NT2/D1 (cell line): ENCODE data around the gene ALDH2.
"Not testable (repeated sequence)": the region's sequence is repeated elsewhere in the genome, so short reads cannot be mapped to it uniquely, and the experiment has no call there.

Experiments used
- DNase-seq: peaks from one replicate; pipeline ENCODE4 v3.0.0-alpha.2; 2011; ENCODE audit warnings: low read depth, low spot score
- H3K27me3 ChIP-seq: 2 replicates; pipeline ENCODE4 v1.6.0; 2011; ENCODE audit warnings: mild to moderate bottlenecking; ENCODE audit not compliant: insufficient read length, insufficient read depth
- H3K36me3 ChIP-seq: 2 replicates; pipeline ENCODE4 v1.6.1; 2011; ENCODE audit warnings: mild to moderate bottlenecking, low read length, mixed read lengths; ENCODE audit not compliant: insufficient read depth, insufficient read length
- H3K4me1 ChIP-seq: 2 replicates; pipeline ENCODE4 v1.5.1; 2011; ENCODE audit not compliant: insufficient read depth, insufficient read length
- H3K4me3 ChIP-seq: 2 replicates; pipeline ENCODE4 v1.5.1; 2011; ENCODE audit warnings: low read depth; ENCODE audit not compliant: insufficient read length
- H3K9ac ChIP-seq: 2 replicates; pipeline ENCODE4 v1.6.0; 2011; ENCODE audit warnings: low read depth; ENCODE audit not compliant: insufficient read length
- H3K9me3 ChIP-seq: 2 replicates; pipeline ENCODE4 v1.5.1; 2011; ENCODE audit warnings: mild to moderate bottlenecking, low read length; ENCODE audit not compliant: insufficient read depth
- SUZ12 ChIP-seq: IDR thresholded peaks from 2 replicates; pipeline ENCODE4 v1.6.1; 2011; ENCODE audit not compliant: insufficient read length, insufficient read depth; ENCODE audit errors: extremely low read depth
- YY1 ChIP-seq: IDR thresholded peaks from 2 replicates; pipeline ENCODE4 v1.6.1; 2011; ENCODE audit not compliant: insufficient read length, insufficient read depth
- ZNF274 ChIP-seq: IDR thresholded peaks from 2 replicates; pipeline ENCODE4 v1.6.1; 2011; ENCODE audit warnings: mild to moderate bottlenecking, low read depth, low read length

ALDH2 gene

GRCh38 chr12:111733340-111733915, 33.3 kb upstream of the ALDH2 start:
- DNase-seq = no peak
- TF ChIP-seq YY1 (no peak), ZNF274 (no peak), SUZ12 (no peak)
- H3K9me3 ChIP-seq = no peaks in the 10 kb centered on the region
- no peaks in the 10 kb centered on the region for H3K4me1 ChIP-seq
- peaks cover 62% of the 10 kb centered on the region for H3K36me3 ChIP-seq
- H3K9ac ChIP-seq = no peak overlapping the region
- H3K4me3 ChIP-seq = no peak overlapping the region
- H3K27me3 ChIP-seq = no peaks in the 10 kb centered on the region

- H3K4me3 ChIP-seq, H3K9ac ChIP-seq: not testable (repeated sequence)
Measured at GRCh38 chr12:111739524-111739923, 27.2 kb upstream of the ALDH2 start.

GRCh38 chr12:111741235-111741812, 25.4 kb upstream of the ALDH2 start:
- Histone ChIP-seq H3K4me1 (no peaks in the 10 kb centered on the region), H3K27me3 (no peaks in the 10 kb centered on the region), H3K9ac (no peak overlapping the region), H3K4me3 (no peak overlapping the region), H3K9me3 (no peaks in the 10 kb centered on the region), H3K36me3 (peaks cover 40% of the 10 kb centered on the region)
- DNase-seq = no peak
- no peak for TF ChIP-seq SUZ12
- TF ChIP-seq ZNF274 = no peak

More at GRCh38 chr12:111739524-111739923, 27.2 kb upstream of the ALDH2 start:
- DNase-seq, H3K4me1 ChIP-seq, H3K9me3 ChIP-seq, H3K27me3 ChIP-seq: not testable (repeated sequence)
- peaks cover 28% of the 10 kb centered on the region for H3K36me3 ChIP-seq

- H3K9ac ChIP-seq = no peak overlapping the region
- no peaks in the 10 kb centered on the region for H3K27me3 ChIP-seq
- peaks cover 49% of the 10 kb centered on the region for H3K36me3 ChIP-seq
- no peaks in the 10 kb centered on the region for H3K9me3 ChIP-seq
- no peak for DNase-seq
- TF ChIP-seq ZNF274 = no peak
- TF ChIP-seq SUZ12 = no peak
- no peak for TF ChIP-seq YY1
- H3K4me3 ChIP-seq = no peak overlapping the region
- H3K4me1 ChIP-seq = no peaks in the 10 kb centered on the region
Measured at GRCh38 chr12:111745211-111745610, 21.5 kb upstream of the ALDH2 start.

- no peaks in the 10 kb centered on the region for H3K27me3 ChIP-seq
- TF ChIP-seq SUZ12 (no peak), ZNF274 (no peak), YY1 (no peak)
- no peaks in the 10 kb centered on the region for H3K9me3 ChIP-seq
- H3K4me1 ChIP-seq = no peaks in the 10 kb centered on the region
- H3K9ac ChIP-seq = no peak overlapping the region
- H3K4me3 ChIP-seq = no peak overlapping the region
- peaks cover 57% of the 10 kb centered on the region for H3K36me3 ChIP-seq
- no peak for DNase-seq
Measured at GRCh38 chr12:111747333-111747732, 19.4 kb upstream of the ALDH2 start.

GRCh38 chr12:111748151-111748672, 18.5 kb upstream of the ALDH2 start:
- H3K9ac ChIP-seq = no peak overlapping the region
- no peaks in the 10 kb centered on the region for H3K9me3 ChIP-seq
- no peaks in the 10 kb centered on the region for H3K4me1 ChIP-seq
- peaks cover 58% of the 10 kb centered on the region for H3K36me3 ChIP-seq
- no peaks in the 10 kb centered on the region for H3K27me3 ChIP-seq
- no peak overlapping the region for H3K4me3 ChIP-seq
- TF ChIP-seq YY1 (no peak), ZNF274 (no peak), SUZ12 (no peak)
- no peak for DNase-seq

- Histone ChIP-seq H3K4me3 (no peak overlapping the region), H3K4me1 (peaks cover 4% of the 10 kb centered on the region), H3K36me3 (peaks cover 65% of the 10 kb centered on the region), H3K9me3 (no peaks in the 10 kb centered on the region), H3K9ac (no peak overlapping the region), H3K27me3 (no peaks in the 10 kb centered on the region)
- TF ChIP-seq YY1 (no peak), SUZ12 (no peak), ZNF274 (no peak)
- DNase-seq = no peak
Measured at GRCh38 chr12:111748867-111749266, 17.9 kb upstream of the ALDH2 start.

GRCh38 chr12:111749391-111749790, 17.3 kb upstream of the ALDH2 start:
- no peak for DNase-seq
- Histone ChIP-seq H3K27me3 (no peaks in the 10 kb centered on the region), H3K9ac (no peak overlapping the region), H3K4me3 (no peak overlapping the region), H3K9me3 (no peaks in the 10 kb centered on the region), H3K36me3 (peaks cover 65% of the 10 kb centered on the region), H3K4me1 (peaks cover 4% of the 10 kb centered on the region)
- TF ChIP-seq ZNF274 (no peak), YY1 (no peak), SUZ12 (no peak)
